Coronary artery (tissue), 2 donors: Measurements from ENCODE around the gene SNAPC4.

ENCODE experiments used
- DNase-seq: peaks from one replicate; pipeline ENCODE4 v3.0.0-alpha.2; 2017; ENCODE audit warnings: low spot score
- H3K27ac ChIP-seq, 2 donors: fragments of 200-600 bp; sonication (generic); one replicate each; pipeline ENCODE4 v1.5.1; 2016 to 2019
- H3K4me3 ChIP-seq: fragments of 200-600 bp; sonication (generic); 2 replicates; pipeline ENCODE4 v1.5.1; 2016; ENCODE audit warnings: mild to moderate bottlenecking, moderate library complexity
- CTCF ChIP-seq: fragments of 200-600 bp; sonication (generic); IDR thresholded peaks from one replicate; pipeline ENCODE4 v1.5.1; 2019; ENCODE audit warnings: antibody characterized with exemption

The SNAPC4 gene

GRCh38 chr9:136401173-136401922 lies 1.4 kb upstream of the SNAPC4 start:
- H3K4me3 ChIP-seq: no peak overlapping the region
- TF ChIP-seq CTCF: no peak
- no peak for DNase-seq
- no peak overlapping the region for H3K27ac ChIP-seq

- DNase-seq: no peak
- Histone ChIP-seq H3K4me3 (peak overlapping the region; percentile 99), H3K27ac (peak overlapping the region in 1 of 2 donors; percentile 64)
- no peak for TF ChIP-seq CTCF
These were observed 563 bp downstream of the SNAPC4 start for GRCh38 chr9:136399176-136400037.

- no peak for TF ChIP-seq CTCF
- DNase-seq: no peak
- H3K27ac ChIP-seq: no peak overlapping the region
- no peak overlapping the region for H3K4me3 ChIP-seq
These were observed 1.7 kb downstream of the SNAPC4 start for GRCh38 chr9:136398286-136398685.

GRCh38 chr9:136397643-136398042 lies 2.3 kb downstream of the SNAPC4 start:
- no peak for DNase-seq
- no peak overlapping the region for H3K27ac ChIP-seq
- no peak for TF ChIP-seq CTCF
- H3K4me3 ChIP-seq: no peak overlapping the region

- TF ChIP-seq CTCF: no peak
- H3K4me3 ChIP-seq: no peak overlapping the region
- H3K27ac ChIP-seq: no peak overlapping the region
- no peak for DNase-seq
These were observed 3.8 kb downstream of the SNAPC4 start for GRCh38 chr9:136396219-136396515.

GRCh38 chr9:136395345-136396218 lies 4.4 kb downstream of the SNAPC4 start:
- no peak for DNase-seq
- no peak overlapping the region for H3K4me3 ChIP-seq
- no peak overlapping the region for H3K27ac ChIP-seq
- no peak for TF ChIP-seq CTCF
